HL-60 (cell line): ENCODE data around the gene TMEM59L.
A peak's percentile ranks its signal among the peaks of the same experiment; 100 is the strongest.

Source experiments
- DNase-seq, 2 experiments: peaks; one replicate each; pipeline ENCODE4 v3.0.0-alpha.2; 2010 to 2020; ENCODE audit warnings: low read depth in 1 of 2, low spot score in 1 of 2
- H3K27ac ChIP-seq: fragments of 250-450 bp; sonication (Bioruptor Pico); replicated peaks from 2 replicates; pipeline ENCODE4 v1.5.1; 2020; ENCODE audit warnings: mild to moderate bottlenecking, moderate library complexity
- H3K27me3 ChIP-seq: fragments of 250-450 bp; sonication (Bioruptor Pico); 2 replicates; pipeline ENCODE4 v1.5.1; 2021; ENCODE audit warnings: mild to moderate bottlenecking, moderate library complexity; ENCODE audit not compliant: insufficient read depth, poor library complexity, severe bottlenecking
- H3K4me3 ChIP-seq: replicated peaks from 2 replicates; pipeline ENCODE4 v1.5.1; 2011; ENCODE audit warnings: mild to moderate bottlenecking, control low read depth, low read length; ENCODE audit not compliant: insufficient read depth
- GABPA ChIP-seq: IDR thresholded peaks from 2 replicates; pipeline ENCODE4 v1.6.1; 2012; ENCODE audit warnings: low read depth
- POLR2AphosphoS5 ChIP-seq: IDR thresholded peaks from 2 replicates; pipeline ENCODE4 v1.6.1; 2012; ENCODE audit warnings: low read depth
- SPI1 ChIP-seq: IDR thresholded peaks from 2 replicates; pipeline ENCODE4 v1.6.1; 2012; ENCODE audit warnings: low read depth, mild to moderate bottlenecking, borderline replicate concordance
- TF ChIP-seq, protein P1 (sequence below): IDR thresholded peaks from one replicate; pipeline ENCODE4 v1.5.1; 2011; ENCODE audit warnings: low read length, control low read depth, inconsistent platforms; ENCODE audit not compliant: insufficient read depth
- TF ChIP-seq, protein P2 (sequence below): IDR thresholded peaks from 2 replicates; pipeline ENCODE4 v1.6.1; 2012; ENCODE audit warnings: low read depth; ENCODE audit not compliant: insufficient replicate concordance

The TMEM59L gene

DNA sequence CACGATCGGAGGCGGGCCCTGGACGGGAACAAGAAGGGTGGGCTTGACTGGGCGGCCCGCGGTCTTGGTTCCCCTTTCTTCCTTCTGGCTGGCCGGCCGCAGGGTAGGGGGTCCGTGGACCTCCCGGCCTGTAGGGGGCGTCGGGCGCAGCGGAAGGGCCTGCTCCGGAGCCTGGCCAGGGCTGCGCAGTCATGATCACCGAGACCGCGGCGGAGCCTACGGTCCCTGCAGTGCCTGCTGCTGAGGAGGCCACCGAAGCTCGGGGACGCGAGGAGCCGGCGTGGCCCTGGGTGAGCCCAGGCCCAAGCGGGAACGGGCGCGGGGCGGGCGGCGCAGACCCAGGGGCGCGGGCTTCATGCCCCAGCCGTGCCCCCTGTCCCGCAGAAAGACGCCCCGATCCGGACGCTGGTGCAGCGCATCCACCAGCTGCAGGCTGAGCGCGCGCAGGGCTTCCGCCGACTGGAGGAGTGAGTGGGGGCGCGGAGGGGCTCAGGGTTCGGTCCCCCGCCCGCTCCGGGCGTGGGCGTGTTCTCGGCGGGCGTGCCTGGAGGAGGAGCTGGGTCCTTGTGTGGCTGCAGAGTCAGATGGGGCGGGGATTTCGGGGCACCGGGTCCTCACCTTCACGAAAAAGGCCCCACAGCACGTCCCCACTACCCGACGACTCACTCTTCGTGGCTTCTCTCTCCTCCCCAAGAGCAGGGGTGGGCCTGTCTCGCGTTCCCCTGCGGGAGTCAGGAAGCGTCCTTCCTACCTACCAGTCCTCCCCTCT, 23.9 kb upstream of the TMEM59L start, which contains the start of gene REX1BD:
TSS of gene REX1BD (plus strand) at position 188 of the 769 bp plus-strand sequence. CDS start at position 192, 4 bp downstream.
- Histone ChIP-seq H3K27ac (peak within 1 kb of the TSS; percentile 82), H3K4me3 (peak within 1 kb of the TSS; percentile 73), H3K27me3 (no peaks in the 10 kb centered on the region)
- TF ChIP-seq SPI1 (peak; percentile 33; the same call in 1 of the 2 replicates), POLR2AphosphoS5 (peak; percentile 85), GABPA (peak; percentile 51; the same call in 1 of the 2 replicates)
- TF ChIP-seq, protein P1, sequence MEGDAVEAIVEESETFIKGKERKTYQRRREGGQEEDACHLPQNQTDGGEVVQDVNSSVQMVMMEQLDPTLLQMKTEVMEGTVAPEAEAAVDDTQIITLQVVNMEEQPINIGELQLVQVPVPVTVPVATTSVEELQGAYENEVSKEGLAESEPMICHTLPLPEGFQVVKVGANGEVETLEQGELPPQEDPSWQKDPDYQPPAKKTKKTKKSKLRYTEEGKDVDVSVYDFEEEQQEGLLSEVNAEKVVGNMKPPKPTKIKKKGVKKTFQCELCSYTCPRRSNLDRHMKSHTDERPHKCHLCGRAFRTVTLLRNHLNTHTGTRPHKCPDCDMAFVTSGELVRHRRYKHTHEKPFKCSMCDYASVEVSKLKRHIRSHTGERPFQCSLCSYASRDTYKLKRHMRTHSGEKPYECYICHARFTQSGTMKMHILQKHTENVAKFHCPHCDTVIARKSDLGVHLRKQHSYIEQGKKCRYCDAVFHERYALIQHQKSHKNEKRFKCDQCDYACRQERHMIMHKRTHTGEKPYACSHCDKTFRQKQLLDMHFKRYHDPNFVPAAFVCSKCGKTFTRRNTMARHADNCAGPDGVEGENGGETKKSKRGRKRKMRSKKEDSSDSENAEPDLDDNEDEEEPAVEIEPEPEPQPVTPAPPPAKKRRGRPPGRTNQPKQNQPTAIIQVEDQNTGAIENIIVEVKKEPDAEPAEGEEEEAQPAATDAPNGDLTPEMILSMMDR = peak; percentile 53
- TF ChIP-seq, protein P2, sequence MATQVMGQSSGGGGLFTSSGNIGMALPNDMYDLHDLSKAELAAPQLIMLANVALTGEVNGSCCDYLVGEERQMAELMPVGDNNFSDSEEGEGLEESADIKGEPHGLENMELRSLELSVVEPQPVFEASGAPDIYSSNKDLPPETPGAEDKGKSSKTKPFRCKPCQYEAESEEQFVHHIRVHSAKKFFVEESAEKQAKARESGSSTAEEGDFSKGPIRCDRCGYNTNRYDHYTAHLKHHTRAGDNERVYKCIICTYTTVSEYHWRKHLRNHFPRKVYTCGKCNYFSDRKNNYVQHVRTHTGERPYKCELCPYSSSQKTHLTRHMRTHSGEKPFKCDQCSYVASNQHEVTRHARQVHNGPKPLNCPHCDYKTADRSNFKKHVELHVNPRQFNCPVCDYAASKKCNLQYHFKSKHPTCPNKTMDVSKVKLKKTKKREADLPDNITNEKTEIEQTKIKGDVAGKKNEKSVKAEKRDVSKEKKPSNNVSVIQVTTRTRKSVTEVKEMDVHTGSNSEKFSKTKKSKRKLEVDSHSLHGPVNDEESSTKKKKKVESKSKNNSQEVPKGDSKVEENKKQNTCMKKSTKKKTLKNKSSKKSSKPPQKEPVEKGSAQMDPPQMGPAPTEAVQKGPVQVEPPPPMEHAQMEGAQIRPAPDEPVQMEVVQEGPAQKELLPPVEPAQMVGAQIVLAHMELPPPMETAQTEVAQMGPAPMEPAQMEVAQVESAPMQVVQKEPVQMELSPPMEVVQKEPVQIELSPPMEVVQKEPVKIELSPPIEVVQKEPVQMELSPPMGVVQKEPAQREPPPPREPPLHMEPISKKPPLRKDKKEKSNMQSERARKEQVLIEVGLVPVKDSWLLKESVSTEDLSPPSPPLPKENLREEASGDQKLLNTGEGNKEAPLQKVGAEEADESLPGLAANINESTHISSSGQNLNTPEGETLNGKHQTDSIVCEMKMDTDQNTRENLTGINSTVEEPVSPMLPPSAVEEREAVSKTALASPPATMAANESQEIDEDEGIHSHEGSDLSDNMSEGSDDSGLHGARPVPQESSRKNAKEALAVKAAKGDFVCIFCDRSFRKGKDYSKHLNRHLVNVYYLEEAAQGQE = peak; percentile 29
- peak; percentile 91 to 92 for DNase-seq

DNA sequence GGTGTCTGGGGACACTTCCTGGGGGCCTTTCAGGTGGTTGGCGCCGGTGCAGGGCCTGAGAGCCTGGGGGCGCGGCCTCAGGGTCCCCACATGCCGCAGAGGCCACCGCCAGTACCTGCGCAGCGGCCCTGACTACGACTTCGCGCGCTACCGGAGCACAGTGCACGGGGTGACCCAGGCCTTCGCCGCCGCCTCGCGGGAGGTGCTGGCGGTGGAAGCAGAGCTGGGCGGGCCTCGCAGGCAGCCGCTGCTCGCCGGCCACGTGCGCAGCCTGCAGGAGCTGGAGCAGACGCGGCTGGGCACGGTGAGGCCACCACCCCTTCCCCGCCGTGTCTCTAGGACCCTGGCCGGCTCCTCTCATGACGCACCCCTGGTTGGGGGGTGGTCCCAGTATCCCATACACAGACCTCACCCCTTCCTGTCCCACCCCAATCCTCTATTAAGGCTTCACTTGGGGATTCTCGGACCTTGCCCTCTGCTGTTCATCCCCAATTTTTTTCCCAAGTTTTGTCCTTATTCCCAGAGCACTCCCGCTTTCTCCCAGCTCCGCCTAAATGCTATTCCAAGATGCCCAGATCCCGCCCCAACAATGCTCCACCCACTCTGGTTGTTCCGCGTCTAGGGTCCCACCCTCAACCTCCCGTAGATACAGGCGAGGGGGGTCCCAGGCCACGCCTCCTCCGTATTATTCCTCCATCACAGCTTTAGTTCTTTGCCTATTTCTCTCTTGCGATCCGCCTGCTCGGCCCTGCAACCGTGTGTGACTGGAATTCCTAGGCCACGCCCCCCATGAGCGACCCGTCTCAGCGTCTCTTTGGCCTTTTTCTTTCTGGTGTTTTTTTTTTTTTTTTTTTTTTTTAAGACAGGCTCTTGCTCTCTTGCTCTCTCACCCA, 23.0 kb upstream of the TMEM59L start:
- peak overlapping the region; percentile 82 for H3K27ac ChIP-seq
- peaks cover under 1% of the 10 kb centered on the region for H3K27me3 ChIP-seq
- DNase-seq = peak in 1 of 2 experiments; percentile 74
- TF ChIP-seq SPI1 (no peak), GABPA (no peak), POLR2AphosphoS5 (no peak)
- TF ChIP-seq, protein P2 = no peak
- TF ChIP-seq, protein P1 = no peak
- peak overlapping the region; percentile 73 for H3K4me3 ChIP-seq

DNA sequence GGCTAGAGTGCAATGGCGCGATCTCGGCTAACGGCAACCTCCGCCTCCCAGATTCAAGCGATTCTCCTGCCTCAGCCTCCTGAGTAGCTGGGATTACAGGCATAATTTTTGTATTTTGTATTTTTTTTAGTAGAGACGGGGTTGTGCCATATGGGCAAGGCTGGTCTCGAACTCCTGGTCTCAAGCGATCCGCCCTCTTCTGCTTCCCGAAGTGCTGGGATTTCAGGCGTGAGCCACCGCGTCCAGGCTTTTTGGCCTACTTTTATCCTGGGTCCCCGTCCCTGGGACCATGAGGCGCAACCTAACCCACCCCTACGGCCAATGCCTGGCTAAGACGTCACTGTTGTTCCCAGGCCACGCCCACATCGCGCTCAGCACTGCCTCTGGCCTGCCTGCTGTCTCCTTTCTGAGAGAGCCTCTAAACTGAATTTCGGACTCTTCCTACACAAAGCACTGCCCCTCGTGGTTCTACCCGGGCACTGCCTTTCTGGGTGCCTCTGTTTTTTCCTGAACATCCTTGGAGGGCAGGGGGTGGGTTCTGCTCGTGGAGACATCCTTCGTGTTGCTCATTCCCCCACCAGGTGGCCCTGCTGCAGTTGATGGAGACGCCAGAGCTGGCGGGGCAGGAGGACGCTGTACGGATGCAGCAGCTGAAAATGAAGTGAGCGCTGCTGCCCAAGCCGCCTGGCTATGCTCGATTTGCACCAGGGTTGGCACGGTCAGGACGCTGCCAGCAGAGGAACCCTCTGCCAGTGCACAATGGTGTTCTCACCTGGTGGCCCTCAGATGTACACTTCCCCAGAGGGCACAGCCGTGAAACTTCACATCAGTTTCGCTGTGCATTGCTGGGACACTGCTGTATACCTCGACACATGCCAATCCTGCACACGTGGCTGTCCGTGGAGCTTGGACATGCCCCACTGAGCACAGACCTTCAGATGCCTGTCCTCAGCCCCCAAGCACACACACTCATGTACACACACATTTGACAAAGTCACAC, 22.1 kb upstream of the TMEM59L start:
- Histone ChIP-seq H3K27ac (no peak overlapping the region), H3K4me3 (no peak overlapping the region), H3K27me3 (peaks cover 3% of the 10 kb centered on the region)
- DNase-seq = no peak
- TF ChIP-seq POLR2AphosphoS5 (no peak), SPI1 (no peak), GABPA (no peak)
- TF ChIP-seq, protein P2 = no peak
- TF ChIP-seq, protein P1 = no peak
